Measurements from ENCODE around the gene WFS1.

The WFS1 gene

DNA sequence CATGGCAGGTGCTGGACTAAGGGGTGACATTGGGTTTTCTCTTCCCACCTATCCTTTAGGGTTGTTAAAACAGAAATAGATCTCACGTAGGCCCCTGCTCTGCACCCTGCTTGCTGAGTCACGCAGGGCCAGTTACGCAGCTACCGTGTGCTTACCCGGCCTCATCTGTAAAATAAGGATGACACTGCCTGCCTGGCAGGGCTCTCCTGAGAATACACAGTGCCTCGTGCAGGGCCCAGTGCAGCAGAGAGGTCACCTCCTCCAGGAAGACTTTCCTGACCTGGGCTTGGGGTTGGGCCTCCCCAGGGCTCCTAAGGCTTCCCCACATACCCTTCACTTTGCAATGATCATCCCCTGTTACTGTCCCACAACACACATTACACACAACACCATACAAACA lies 35.7 kb upstream of the WFS1 start:
- DNase-seq (ENCODE audit: low read depth in 1 of 2, low spot score in 1 of 2) = no peak

DNA sequence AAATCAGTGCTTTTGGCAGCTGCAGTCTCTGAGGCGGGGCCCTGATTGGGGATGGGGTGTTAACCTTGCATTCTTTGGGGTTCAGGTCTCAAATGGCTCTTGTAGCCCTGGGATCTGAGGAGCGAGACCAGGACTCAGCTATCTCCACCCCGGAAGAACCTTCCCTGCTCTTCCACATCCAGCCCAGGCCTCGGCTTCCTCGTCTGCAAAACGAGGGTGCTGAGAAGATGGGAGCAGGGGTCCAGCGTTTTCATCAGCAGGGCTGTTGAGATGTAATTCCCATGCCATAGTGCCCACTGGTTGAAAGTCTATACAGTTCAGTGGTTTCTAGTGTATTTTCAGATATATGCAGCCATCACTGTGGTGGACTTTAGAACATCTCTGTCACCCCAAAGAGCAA lies 34.6 kb upstream of the WFS1 start:
- DNase-seq (ENCODE audit: low read depth in 1 of 2, low spot score in 1 of 2) = no peak

- DNase-seq (ENCODE audit: low read depth in 1 of 2, low spot score in 1 of 2) = no peak
These were observed 33.6 kb upstream of the WFS1 start for GRCh38 chr4:6235901-6236640.

GRCh38 chr4:6236816-6237390 lies 32.7 kb upstream of the WFS1 start:
- no peak for DNase-seq (ENCODE audit: low read depth in 1 of 2, low spot score in 1 of 2)

GRCh38 chr4:6239486-6239885 lies 30.2 kb upstream of the WFS1 start:
- DNase-seq (ENCODE audit: low read depth in 1 of 2, low spot score in 1 of 2) = no peak

GRCh38 chr4:6239968-6240367 lies 29.7 kb upstream of the WFS1 start:
- no peak for DNase-seq (ENCODE audit: low read depth in 1 of 2, low spot score in 1 of 2)

- no peak for DNase-seq (ENCODE audit: low read depth in 1 of 2, low spot score in 1 of 2)
These were observed 28.4 kb upstream of the WFS1 start for GRCh38 chr4:6241062-6241845.

- no peak for DNase-seq (ENCODE audit: low read depth in 1 of 2, low spot score in 1 of 2)
These were observed 27.2 kb upstream of the WFS1 start for GRCh38 chr4:6242271-6243029.

GRCh38 chr4:6245246-6246169 lies 24.1 kb upstream of the WFS1 start:
- DNase-seq (ENCODE audit: low read depth in 1 of 2, low spot score in 1 of 2) = no peak

DNA sequence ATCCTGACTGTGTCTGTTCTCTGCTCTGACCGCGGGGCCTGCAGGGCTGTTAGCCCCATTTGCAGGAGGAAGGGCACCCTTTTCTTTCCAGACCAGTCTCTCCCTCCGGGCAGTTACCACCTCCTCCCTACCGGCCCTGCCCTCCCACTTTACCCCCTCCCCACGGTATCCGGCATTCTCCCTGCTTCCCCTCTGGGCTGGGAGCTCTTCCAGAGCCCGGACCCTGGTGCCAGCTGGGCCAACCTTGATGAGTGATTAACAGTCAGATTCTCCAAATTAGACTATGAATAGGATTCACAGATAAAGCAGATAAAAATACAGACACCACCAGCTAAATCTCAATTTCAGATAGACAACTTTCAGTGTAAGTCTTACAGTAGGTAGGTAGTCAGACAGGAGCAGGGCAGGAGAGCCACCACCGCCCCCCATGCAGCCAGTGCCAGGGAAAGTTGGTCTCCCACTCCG lies 23.4 kb upstream of the WFS1 start:
- DNase-seq (ENCODE audit: low read depth in 1 of 2, low spot score in 1 of 2) = no peak

- no peak for DNase-seq (ENCODE audit: low read depth in 1 of 2, low spot score in 1 of 2)
These were observed 21.3 kb upstream of the WFS1 start for GRCh38 chr4:6248394-6248793.

DNA sequence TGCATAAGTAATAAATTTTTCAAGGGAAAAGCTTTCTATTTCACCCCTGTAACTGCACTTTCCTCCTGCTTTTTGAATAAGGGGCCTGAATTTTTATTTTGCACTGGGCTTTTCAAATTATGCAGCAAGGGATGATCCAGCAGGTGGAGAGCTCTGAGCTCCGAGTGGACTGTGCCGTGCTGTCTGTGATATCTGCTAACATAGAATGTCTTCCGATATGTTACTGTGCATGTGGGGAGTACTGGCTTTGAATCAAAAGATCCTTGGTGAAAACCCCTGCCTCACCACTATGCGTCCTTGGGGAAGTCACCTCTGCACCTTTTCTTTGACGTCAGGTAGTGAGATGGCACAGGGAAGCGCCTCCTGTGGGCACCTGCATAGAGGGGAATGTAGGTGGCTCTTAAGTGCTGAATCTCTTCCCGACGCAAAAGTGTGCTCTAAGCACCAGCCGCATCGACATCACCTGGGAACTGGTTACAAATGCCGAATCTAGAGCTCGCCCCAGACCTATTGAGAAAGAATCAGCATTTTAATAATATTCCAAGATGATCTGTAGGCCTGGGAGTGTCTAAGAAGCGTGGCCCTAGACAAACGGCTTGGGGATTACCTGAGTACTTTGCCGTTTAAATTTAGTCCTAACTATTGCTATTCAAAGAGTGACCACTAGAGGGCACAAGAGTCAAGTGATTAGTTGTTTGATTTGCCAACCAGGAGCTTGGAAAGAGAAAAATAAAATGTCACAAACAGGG lies 19.2 kb upstream of the WFS1 start:
- DNase-seq (ENCODE audit: low read depth in 1 of 2, low spot score in 1 of 2) = no peak

DNA sequence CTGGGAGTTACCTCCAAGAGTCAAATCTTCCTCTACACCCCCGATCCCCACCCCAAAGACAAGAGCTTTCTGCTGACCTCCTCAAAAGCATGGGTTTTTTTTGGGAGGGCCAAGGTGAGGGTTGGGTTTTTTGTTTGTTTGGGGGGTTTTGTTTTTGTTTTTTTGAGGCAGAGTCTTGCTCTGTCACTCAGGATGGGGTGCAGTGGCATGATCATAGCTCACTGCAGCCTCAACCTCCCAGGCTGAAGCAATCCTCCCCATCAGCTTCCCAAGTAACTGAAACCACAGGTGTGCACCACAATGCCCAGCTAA lies 18.7 kb upstream of the WFS1 start:
- no peak for DNase-seq (ENCODE audit: low read depth in 1 of 2, low spot score in 1 of 2)

DNA sequence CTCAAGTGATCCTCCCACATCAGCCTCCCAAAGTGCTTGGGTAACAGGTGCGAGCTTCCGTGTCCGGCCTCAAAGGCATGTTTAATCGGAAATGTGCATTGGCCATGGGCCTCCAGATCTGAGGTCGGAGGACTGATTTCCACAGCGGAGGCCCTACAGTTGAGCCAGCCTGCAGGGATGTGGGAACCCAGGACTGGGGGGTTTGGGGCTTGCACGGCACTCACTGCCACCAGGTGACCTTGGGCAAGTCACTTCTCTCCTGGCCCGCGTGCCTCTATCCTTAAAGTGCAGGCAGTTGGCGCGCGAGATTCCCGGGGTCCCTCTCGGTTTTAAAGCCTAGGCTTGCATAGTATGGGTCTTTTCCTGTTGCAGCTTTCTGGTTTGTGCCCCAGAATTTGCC lies 18.3 kb upstream of the WFS1 start:
- no peak for DNase-seq (ENCODE audit: low read depth in 1 of 2, low spot score in 1 of 2)

DNA sequence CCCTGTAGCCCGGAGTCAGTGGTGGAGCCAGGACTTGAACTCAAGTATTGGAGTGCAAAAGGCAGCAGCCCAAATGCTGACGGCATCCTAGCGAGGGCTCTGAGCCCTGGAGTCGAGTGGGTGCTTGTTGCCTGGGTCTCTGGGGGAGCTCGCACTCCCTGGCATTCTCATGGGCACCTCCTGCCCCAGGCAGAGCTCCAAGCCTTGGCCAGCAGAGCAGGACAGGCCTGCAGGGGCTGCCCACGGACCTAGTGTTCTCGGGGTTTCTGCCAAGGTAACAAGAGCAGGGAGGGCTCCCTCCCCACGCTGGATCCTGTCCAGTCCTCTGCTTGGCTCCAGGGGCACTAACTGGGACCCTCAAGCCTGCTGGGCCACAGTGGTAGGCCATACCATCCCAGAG lies 17.6 kb upstream of the WFS1 start:
- no peak for DNase-seq (ENCODE audit: low read depth in 1 of 2, low spot score in 1 of 2)

GRCh38 chr4:6253111-6253510 lies 16.5 kb upstream of the WFS1 start:
- no peak for DNase-seq (ENCODE audit: low read depth in 1 of 2, low spot score in 1 of 2)

DNA sequence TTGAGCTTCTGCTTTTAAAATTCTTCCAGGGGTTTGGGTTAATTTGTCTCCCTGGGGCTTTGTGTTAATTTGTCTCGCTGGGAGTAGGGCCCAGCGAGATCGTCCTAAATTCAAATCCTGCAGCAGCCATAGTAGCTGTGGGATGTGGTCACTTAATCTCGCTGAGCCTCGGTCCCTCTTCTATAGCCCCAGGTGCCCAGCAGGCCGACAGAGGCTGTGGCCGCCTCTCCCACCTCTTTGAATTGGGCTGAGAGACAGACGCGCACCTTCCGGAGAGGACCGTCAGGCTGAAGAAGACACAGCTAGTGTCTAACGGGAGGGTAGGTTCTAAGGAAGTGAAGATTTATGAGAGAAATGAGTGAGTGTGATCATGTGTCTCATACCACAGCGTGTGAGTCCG lies 15.7 kb upstream of the WFS1 start:
- no peak for DNase-seq (ENCODE audit: low read depth in 1 of 2, low spot score in 1 of 2)

DNA sequence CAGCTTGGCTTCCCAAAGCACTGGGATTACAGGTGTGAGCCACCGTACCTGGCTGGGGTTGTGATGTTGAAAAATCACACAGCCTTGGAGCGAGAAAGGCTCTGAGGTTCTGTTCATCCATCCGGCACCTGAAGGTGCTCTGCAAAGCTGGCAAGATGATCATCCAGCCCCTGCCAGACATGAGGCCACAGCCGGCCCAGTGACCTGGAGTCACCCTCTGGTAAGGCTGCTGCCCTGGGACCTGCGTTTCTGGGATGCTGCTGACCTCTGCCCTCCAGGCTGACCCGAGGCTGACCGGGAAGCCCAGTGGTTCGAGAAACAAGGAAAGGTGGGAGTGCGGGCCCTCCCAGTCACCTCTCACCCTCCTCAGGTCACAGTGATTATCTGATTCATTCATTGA lies 13.5 kb upstream of the WFS1 start:
- DNase-seq (ENCODE audit: low read depth in 1 of 2, low spot score in 1 of 2) = no peak

GRCh38 chr4:6257247-6258025 lies 12.2 kb upstream of the WFS1 start:
- no peak for DNase-seq (ENCODE audit: low read depth in 1 of 2, low spot score in 1 of 2)
